ENCODE results near the gene SMG7.
A peak's percentile ranks its signal among the peaks of the same experiment; 100 is the strongest.

The SMG7 gene

DNA sequence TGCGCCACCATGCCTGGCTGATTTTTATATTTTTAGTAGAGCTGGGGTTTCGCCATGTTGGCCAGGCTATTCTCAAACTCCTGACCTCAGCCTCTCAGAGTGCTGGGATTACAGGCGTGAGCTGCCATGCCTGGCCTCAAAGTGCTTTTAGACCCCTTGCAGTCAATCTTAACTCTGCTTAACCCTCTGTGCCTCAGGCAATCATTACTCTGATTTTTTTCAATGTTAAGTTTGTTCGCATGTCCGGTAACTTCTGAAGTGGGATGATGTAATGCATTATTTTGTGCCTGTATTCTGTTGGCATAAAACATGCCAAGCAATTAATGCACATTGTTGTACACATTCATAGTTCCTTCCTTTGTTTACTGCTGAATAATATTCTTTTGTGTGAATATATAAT is 18.6 kb downstream of the SMG7 start:
- Histone ChIP-seq H3K9me3 (ENCODE audit: control insufficient read depth, low read length) (no peaks in the 10 kb centered on the region), H3K4me1 (ENCODE audit: control insufficient read depth, insufficient read depth, low read length) (no peaks in the 10 kb centered on the region), H3K27me3 (replicated peaks; ENCODE audit: control insufficient read depth, insufficient read depth, low read length) (no peaks in the 10 kb centered on the region), H3K9ac (ENCODE audit: low read length) (no peak overlapping the region), H3K4me3 (ENCODE audit: low read length) (no peak overlapping the region), H3K36me3 (ENCODE audit: control insufficient read depth, insufficient read depth, low read length, severe bottlenecking) (no peaks in the 10 kb centered on the region)
- DNase-seq (ENCODE audit: low read depth), result no peak

DNA sequence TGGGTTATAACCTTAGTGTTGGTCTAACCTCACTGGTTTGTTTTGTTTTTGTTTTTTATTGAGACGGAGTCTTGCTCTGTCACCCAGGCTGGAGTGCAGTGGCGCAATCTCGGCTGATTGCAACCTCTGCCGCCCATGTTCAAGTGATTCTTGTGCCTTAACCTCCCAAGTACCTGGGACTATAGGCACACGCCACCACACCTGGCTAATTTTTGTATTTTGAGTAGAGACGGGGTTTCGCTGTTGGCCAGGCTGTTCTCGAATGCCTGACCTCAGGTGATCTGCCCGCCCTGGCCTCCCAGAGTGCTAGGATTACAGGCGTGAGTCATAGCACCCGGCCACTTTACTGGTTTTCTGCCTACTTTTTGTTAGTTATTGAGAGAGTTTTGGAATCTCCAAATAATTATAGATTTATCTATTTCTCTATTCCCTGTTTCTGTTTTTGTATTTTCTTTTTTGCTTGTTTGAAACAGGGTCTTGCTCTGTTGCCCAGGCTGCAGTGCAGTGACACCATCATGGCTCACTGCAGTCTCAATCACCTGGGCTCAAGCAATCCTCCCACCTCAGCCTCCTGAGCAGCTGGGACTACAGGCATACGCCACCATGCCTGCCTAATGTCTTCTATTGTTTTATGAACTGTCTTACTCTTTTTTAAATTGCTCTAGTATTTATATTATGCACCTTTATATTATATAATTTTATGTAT is 21.4 kb downstream of the SMG7 start:
- H3K4me3 ChIP-seq (ENCODE audit: low read length), result no peak overlapping the region
- no peaks in the 10 kb centered on the region for H3K9me3 ChIP-seq (ENCODE audit: control insufficient read depth, low read length)
- no peak for DNase-seq (ENCODE audit: low read depth)
- no peak overlapping the region for H3K9ac ChIP-seq (ENCODE audit: low read length)
- H3K36me3 ChIP-seq (ENCODE audit: control insufficient read depth, insufficient read depth, low read length, severe bottlenecking), result no peaks in the 10 kb centered on the region
- no peaks in the 10 kb centered on the region for H3K4me1 ChIP-seq (ENCODE audit: control insufficient read depth, insufficient read depth, low read length)
- no peaks in the 10 kb centered on the region for H3K27me3 ChIP-seq (replicated peaks; ENCODE audit: control insufficient read depth, insufficient read depth, low read length)

DNA sequence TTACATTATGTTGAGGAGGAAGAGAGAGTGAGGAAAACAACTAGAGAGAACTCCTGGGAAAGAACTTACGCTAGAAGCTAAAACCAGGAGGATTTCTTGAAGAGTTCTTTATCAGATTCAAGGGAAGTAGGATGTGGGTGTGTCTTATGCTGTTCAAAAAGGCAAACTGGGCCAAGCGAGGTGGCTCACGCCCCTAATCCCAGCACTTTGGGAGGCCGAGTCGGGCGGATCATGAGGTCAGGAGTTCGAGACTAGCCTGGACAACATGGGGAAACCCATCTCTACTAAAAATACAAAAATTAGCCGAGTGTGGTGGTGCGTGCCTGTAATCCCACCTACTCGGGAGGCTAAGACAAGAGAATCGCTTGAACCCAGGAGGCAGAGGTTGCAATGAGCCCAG is 23.1 kb downstream of the SMG7 start:
- no peak overlapping the region for H3K4me3 ChIP-seq (ENCODE audit: low read length)
- H3K27me3 ChIP-seq (replicated peaks; ENCODE audit: control insufficient read depth, insufficient read depth, low read length), result no peaks in the 10 kb centered on the region
- H3K36me3 ChIP-seq (ENCODE audit: control insufficient read depth, insufficient read depth, low read length, severe bottlenecking), result no peaks in the 10 kb centered on the region
- no peaks in the 10 kb centered on the region for H3K4me1 ChIP-seq (ENCODE audit: control insufficient read depth, insufficient read depth, low read length)
- H3K9ac ChIP-seq (ENCODE audit: low read length), result no peak overlapping the region
- no peak for DNase-seq (ENCODE audit: low read depth)
- H3K9me3 ChIP-seq (ENCODE audit: control insufficient read depth, low read length), result no peaks in the 10 kb centered on the region

DNA sequence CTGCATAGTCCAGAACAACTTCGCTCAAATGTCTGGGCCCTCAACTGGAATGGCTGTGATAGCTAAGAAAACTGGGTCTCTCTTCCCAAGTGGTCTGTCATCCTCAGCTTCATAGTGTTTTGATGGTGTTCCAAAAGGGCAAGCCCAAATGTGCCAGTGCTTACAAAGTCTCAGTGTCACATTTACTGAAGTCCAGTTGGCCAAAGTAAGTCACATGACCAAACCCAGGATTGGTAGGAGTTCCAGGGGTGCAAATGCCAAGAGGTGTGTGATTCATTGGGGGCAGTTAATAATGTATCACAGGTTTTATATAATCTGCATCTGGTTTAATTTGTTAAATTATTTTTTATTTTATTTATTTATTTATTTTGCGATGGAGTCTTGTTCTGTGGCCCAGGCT is 24.9 kb downstream of the SMG7 start:
- Histone ChIP-seq H3K4me1 (ENCODE audit: control insufficient read depth, insufficient read depth, low read length) (no peaks in the 10 kb centered on the region), H3K36me3 (ENCODE audit: control insufficient read depth, insufficient read depth, low read length, severe bottlenecking) (no peaks in the 10 kb centered on the region), H3K9ac (ENCODE audit: low read length) (no peak overlapping the region), H3K27me3 (replicated peaks; ENCODE audit: control insufficient read depth, insufficient read depth, low read length) (no peaks in the 10 kb centered on the region), H3K4me3 (ENCODE audit: low read length) (no peak overlapping the region), H3K9me3 (ENCODE audit: control insufficient read depth, low read length) (no peaks in the 10 kb centered on the region)
- no peak for DNase-seq (ENCODE audit: low read depth)

DNA sequence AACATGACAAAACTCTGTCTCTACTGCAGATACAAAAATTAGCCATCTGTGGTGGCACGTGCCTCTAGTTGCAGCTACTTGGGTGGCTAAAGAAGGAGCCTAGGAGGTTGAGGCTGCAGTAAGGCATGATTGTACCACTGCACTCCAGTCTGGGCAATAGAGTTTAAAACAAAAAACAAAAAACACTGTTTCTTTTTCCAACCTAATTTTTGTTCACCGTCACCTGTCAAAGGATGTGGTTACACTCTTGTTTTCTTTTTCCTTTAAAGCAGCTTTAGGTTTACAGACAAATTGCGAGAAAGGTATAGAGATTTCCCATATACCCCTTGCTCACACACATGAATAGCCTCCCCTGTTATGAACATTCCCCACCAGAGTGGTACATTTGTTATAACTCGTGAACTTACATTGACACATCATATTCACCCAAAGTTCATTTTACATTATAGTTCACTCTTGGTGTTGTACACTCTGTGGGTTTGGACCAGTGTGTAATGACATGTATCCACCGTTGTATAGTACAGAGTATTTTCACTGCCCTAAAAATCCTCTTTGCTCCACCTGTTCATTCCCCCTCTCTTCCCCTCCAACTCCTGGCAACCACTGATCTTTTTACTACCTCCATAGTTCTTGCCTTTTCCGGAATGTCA is 26.2 kb downstream of the SMG7 start:
- no peaks in the 10 kb centered on the region for H3K4me1 ChIP-seq (ENCODE audit: control insufficient read depth, insufficient read depth, low read length)
- no peaks in the 10 kb centered on the region for H3K36me3 ChIP-seq (ENCODE audit: control insufficient read depth, insufficient read depth, low read length, severe bottlenecking)
- no peak overlapping the region for H3K4me3 ChIP-seq (ENCODE audit: low read length)
- no peak overlapping the region for H3K9ac ChIP-seq (ENCODE audit: low read length)
- H3K9me3 ChIP-seq (ENCODE audit: control insufficient read depth, low read length), result no peaks in the 10 kb centered on the region
- H3K27me3 ChIP-seq (replicated peaks; ENCODE audit: control insufficient read depth, insufficient read depth, low read length), result no peaks in the 10 kb centered on the region
- DNase-seq (ENCODE audit: low read depth), result no peak

DNA sequence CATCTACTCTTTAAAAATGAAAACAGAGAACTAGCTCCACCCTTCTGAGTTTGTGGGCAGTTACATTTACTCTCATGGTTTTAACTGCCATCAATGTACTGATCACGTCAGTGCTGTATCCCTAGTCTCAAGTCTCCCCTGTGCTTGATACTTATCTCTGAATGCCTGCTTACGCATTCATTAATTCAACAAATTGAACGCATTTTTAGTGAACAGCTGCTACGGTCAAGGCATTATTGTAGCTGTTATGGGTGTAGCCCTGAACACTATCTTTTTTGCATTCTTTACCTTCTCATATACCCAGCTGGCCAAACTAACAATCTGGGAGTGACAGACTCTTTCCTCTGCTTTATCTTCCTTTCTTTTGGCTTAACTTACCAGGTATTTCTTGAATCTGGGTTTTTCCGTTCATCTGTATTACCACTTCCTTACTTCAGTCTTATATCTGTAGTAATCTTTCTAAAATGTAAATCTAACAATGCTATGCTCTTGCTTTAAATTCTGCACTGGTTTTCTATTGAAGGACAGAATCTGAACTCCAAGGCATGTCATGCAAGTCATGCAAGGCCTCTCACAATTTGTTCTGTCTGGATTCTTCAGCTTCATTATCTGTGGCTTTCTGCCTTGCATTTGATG is 33.3 kb downstream of the SMG7 start:
- Histone ChIP-seq H3K9me3 (ENCODE audit: control insufficient read depth, low read length) (no peaks in the 10 kb centered on the region), H3K4me3 (ENCODE audit: low read length) (no peak overlapping the region), H3K9ac (ENCODE audit: low read length) (no peak overlapping the region), H3K27me3 (replicated peaks; ENCODE audit: control insufficient read depth, insufficient read depth, low read length) (no peaks in the 10 kb centered on the region), H3K4me1 (ENCODE audit: control insufficient read depth, insufficient read depth, low read length) (peaks cover 9% of the 10 kb centered on the region), H3K36me3 (ENCODE audit: control insufficient read depth, insufficient read depth, low read length, severe bottlenecking) (peaks cover 2% of the 10 kb centered on the region)
- DNase-seq (ENCODE audit: low read depth), result no peak

DNA sequence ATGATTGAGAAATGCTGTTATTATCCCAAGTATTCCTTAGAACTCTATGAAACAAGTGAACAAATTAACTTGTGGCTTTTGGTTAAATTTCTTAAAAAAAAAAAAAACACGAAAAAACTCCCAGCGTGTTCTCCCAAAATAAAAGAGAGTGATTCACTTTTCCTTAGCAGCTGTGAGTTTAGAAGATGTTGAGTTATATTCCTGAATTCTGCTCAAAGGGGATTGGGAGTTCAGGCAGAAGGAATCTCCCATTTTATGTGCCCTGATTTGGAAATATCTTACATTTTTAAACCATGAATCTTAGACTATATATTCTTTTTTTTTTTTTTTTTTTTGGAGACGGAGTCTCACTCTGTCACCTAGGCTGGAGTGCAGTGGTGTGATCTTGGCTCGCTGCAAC is 34.3 kb downstream of the SMG7 start:
- Histone ChIP-seq H3K9ac (ENCODE audit: low read length) (no peak overlapping the region), H3K4me1 (ENCODE audit: control insufficient read depth, insufficient read depth, low read length) (peaks cover 9% of the 10 kb centered on the region), H3K27me3 (replicated peaks; ENCODE audit: control insufficient read depth, insufficient read depth, low read length) (no peaks in the 10 kb centered on the region), H3K36me3 (ENCODE audit: control insufficient read depth, insufficient read depth, low read length, severe bottlenecking) (peaks cover 2% of the 10 kb centered on the region), H3K9me3 (ENCODE audit: control insufficient read depth, low read length) (no peaks in the 10 kb centered on the region), H3K4me3 (ENCODE audit: low read length) (no peak overlapping the region)
- DNase-seq (ENCODE audit: low read depth), result no peak

DNA sequence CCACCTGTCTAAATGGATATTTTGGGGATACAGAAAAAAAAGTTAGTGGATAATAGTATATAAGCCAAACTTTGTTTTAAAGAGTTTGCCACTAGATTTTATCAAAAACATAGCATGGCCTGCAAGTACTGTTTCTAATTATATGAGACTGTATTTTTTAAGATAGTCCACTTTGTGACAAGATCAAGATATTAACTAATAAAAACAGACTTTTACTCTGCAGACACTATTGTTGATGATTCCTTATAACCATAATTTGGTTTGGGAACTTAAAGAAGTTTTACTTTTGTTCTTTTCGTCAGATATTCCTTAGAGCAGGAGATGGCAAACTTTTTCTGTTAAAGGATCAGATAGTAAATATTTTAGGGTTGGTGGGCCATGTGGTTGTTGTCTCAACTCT is 36.4 kb downstream of the SMG7 start:
- Histone ChIP-seq H3K4me3 (ENCODE audit: low read length) (no peak overlapping the region), H3K9ac (ENCODE audit: low read length) (no peak overlapping the region), H3K4me1 (ENCODE audit: control insufficient read depth, insufficient read depth, low read length) (peaks cover 9% of the 10 kb centered on the region), H3K36me3 (ENCODE audit: control insufficient read depth, insufficient read depth, low read length, severe bottlenecking) (peaks cover 2% of the 10 kb centered on the region), H3K9me3 (ENCODE audit: control insufficient read depth, low read length) (no peaks in the 10 kb centered on the region), H3K27me3 (replicated peaks; ENCODE audit: control insufficient read depth, insufficient read depth, low read length) (no peaks in the 10 kb centered on the region)
- no peak for DNase-seq (ENCODE audit: low read depth)

DNA sequence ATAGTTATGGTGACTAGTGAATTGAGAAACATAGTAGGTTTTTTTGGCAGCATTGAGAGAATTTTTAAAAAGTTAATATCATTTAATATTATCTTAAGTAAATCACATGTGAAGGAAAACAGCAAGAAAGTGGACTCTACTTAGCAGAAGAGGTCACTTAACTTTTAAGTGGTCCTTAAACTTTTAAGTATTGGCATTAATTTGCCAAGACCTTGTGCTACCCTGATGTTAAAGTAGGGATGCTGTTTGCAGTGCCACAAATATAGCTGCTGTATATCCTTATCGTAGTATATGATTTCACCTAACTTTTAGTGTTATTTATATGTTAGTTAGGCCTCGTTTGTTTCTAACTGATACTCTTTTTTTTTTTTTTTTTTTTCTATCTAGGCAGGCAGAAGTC is 40.2 kb downstream of the SMG7 start:
- Histone ChIP-seq H3K27me3 (replicated peaks; ENCODE audit: control insufficient read depth, insufficient read depth, low read length) (no peaks in the 10 kb centered on the region), H3K4me1 (ENCODE audit: control insufficient read depth, insufficient read depth, low read length) (peaks cover 22% of the 10 kb centered on the region), H3K9me3 (ENCODE audit: control insufficient read depth, low read length) (no peaks in the 10 kb centered on the region), H3K4me3 (ENCODE audit: low read length) (no peak overlapping the region), H3K9ac (ENCODE audit: low read length) (no peak overlapping the region), H3K36me3 (ENCODE audit: control insufficient read depth, insufficient read depth, low read length, severe bottlenecking) (peaks cover 7% of the 10 kb centered on the region)
- DNase-seq (ENCODE audit: low read depth), result no peak

DNA sequence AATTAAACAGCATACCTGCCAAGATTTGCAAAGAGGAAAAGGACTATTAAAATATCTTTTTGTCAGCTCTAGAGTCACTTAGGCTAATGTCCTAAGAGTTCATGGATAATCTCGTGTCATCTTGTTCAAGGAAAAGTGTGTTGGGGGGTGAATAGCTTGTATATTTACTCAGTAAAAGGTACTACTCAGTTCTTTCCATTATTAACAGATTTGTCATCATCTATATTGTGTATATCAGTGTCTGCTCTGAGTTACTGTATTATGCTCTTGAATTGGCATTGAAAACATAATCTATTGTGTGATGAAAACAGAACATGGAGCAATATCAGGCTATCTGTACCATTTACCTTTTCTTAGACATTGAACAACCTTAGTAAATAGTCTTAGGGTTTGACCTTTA is 41.9 kb downstream of the SMG7 start:
- DNase-seq (ENCODE audit: low read depth), result no peak
- Histone ChIP-seq H3K9me3 (ENCODE audit: control insufficient read depth, low read length) (no peaks in the 10 kb centered on the region), H3K27me3 (replicated peaks; ENCODE audit: control insufficient read depth, insufficient read depth, low read length) (no peaks in the 10 kb centered on the region), H3K36me3 (ENCODE audit: control insufficient read depth, insufficient read depth, low read length, severe bottlenecking) (peaks cover 14% of the 10 kb centered on the region), H3K4me1 (ENCODE audit: control insufficient read depth, insufficient read depth, low read length) (peaks cover 20% of the 10 kb centered on the region), H3K9ac (ENCODE audit: low read length) (no peak overlapping the region), H3K4me3 (ENCODE audit: low read length) (no peak overlapping the region)

DNA sequence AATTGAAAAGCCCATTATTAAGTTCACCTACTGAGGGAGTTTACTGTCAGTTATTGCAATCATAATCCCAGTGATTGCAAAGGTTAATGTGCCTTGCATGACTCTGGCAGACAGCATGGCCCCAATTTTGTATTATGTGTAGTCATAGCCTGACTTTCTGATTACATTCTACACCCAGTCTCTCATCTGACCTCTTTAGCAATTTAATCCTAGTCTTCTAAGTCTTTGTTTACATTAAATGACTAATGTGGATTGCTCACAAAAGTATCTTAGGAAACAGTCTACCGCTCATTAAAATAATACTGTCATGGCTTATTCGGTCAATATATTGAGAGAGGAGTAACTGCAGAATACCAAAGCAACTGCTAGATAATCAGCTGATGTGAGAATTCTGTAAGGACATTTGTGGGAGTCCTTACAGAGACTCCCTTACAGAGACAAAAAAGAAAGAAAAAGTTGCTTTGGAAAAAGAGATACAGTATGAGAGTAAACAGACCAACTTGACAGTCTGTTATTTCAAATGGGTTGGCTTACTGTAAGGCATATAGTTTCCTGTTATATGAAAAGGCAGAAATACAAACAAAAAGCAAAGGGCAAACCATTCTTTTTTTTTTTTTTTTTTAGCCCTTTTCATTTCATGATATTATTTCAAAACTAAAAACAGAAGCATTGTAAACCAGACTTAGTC is 42.8 kb downstream of the SMG7 start:
- H3K36me3 ChIP-seq (ENCODE audit: control insufficient read depth, insufficient read depth, low read length, severe bottlenecking), result peaks cover 17% of the 10 kb centered on the region
- no peaks in the 10 kb centered on the region for H3K9me3 ChIP-seq (ENCODE audit: control insufficient read depth, low read length)
- H3K4me1 ChIP-seq (ENCODE audit: control insufficient read depth, insufficient read depth, low read length), result peaks cover 20% of the 10 kb centered on the region
- no peaks in the 10 kb centered on the region for H3K27me3 ChIP-seq (replicated peaks; ENCODE audit: control insufficient read depth, insufficient read depth, low read length)
- peak; percentile 80 for DNase-seq (ENCODE audit: low read depth)
- peak overlapping the region; percentile 58 for H3K4me3 ChIP-seq (ENCODE audit: low read length)
- peak overlapping the region; percentile 14 for H3K9ac ChIP-seq (ENCODE audit: low read length)

Measured in adipocyte (in vitro differentiated cells).